ENCODE data around the gene SHISA9.

SHISA9 gene

GRCh38 chr16:13203725-13204124 lies 302.3 kb downstream of the SHISA9 start:
- DNase-seq: no peak

- no peak for DNase-seq
Measured at GRCh38 chr16:13205352-13205751, 304.0 kb downstream of the SHISA9 start.

GRCh38 chr16:13206606-13207005 lies 305.2 kb downstream of the SHISA9 start:
- no peak for DNase-seq

DNA sequence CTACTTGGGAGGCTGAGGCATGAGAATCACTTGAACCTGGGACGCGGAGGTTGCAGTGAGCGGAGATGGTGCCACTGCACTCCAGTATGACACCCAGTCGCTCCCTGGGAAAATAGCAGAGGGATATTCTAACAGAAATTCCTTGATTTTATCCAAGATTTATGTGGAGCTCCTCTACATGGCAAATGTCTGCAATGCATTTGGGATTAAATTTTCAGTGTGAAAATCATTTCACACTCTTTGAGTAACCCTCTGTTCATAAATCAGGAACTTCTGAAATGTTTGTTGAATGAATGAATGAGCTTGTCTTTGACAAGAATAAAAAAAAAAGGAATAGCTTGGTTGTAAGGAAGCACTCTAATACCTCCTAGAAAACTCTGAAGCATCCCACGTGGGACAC lies 305.8 kb downstream of the SHISA9 start:
- DNase-seq: no peak

DNA sequence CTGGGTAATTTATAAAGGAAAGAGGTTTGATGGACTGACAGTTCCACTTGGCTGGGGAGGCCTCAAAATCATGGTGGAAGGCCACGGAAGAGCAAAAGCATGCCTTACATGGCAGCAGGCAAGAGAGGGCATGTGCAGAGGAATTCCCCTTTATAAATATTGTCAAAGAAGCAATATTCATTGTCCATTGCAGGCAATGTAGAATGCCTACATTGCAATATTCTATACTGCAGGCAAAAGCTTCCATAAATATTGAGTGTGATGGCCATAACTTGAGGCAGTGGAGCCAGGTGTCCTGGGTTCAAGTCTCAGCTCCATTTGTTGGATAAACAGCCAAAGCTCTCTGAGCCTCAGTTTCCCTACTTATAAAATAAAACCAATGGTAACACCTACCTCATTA lies 322.3 kb downstream of the SHISA9 start:
- no peak for DNase-seq

DNA sequence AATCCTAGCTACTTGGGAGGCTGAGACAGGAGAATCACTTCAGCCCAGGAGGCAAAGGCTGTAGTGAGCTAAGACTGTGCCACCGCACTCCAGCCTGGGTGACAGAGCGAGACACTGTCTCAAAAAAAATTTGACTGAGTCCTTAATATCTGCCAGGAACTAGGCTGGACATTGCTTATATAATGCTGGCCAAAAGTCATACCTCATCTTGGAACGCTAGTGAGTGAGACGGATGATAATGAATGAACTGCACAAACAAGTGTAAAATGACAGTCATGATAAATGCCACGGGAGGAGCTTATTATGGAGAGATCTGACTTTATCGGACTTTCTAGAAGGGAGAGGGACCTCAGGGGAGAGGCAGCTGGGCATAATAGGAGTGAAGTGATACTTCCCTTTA lies 327.6 kb downstream of the SHISA9 start:
- DNase-seq: no peak

DNA sequence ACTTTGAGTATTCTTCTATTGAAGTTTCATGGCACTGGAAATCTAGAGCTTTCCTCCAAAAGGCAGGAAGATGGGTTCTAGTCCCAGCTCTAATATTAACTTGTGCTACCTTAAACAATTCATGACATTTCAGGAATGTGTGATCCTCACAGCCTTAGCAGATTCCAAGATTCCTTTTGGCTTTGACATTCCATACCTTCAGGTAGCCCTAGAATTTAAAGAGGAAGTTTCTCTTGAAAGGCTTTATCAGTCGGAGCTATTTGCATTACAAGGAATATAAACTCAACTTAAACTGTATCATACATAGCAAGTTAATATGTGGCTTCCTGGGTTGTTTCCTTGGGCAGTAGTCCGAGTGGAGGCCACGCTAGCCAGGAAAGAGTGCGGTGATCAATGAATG lies 330.0 kb downstream of the SHISA9 start:
- no peak for DNase-seq

GRCh38 chr16:13234999-13235398 lies 333.6 kb downstream of the SHISA9 start:
- no peak for DNase-seq

GRCh38 chr16:13236308-13236707 lies 334.9 kb downstream of the SHISA9 start:
- DNase-seq: no peak

- no peak for DNase-seq
Measured at GRCh38 chr16:13238182-13238581, 336.8 kb downstream of the SHISA9 start.

DNA sequence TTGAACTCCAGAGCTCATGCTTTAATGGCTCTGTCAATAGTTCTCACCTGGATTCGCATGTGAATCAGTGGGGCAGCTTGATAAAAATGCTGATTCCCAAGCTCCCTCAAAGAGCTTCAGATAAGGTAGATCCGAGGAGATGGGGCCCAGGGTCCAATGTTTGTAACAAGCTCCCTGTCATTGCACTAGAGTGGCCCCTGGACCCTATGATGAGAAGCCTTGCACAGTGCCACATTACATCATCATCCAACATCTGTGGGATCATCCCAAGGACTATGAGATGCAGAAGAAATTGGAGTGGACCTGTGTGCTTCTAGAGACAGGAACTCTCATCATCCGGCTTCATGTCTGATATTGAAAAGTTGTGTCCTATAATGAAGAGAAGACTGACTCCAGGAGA lies 340.8 kb downstream of the SHISA9 start:
- DNase-seq: no peak

- DNase-seq: no peak
Measured at GRCh38 chr16:13244770-13245169, 343.4 kb downstream of the SHISA9 start.

GRCh38 chr16:13245713-13246377 lies 344.4 kb downstream of the SHISA9 start:
- DNase-seq: no peak

DNA sequence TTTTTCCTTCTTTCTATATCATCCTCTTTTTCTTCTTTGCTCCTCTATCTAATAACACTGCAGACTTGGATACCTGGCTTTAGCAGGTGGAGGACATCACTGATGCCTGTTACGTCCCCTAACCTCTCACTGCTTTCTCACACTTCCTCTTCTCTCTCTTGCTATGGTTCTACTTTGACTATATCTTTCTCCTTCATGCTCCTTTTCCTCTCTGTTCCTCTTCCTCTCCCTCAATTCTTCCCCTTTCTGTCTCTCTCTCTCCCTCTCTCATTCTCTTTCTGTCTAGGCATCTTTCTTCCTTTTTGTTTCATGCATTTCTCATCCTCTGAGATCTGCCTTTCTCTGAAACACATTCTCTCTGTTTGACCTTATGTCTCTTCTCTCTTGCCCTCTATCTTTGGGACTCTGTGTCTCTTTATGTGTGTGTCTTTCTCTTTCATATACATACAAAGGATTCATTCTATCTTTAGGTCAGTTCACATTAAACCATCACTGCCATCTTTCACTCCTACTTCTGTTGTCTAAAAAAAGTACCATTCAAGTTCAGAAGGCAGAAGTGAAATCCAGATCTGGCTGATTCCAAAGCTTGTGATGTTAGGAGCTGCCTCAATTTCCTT lies 353.7 kb downstream of the SHISA9 start:
- no peak for DNase-seq

GRCh38 chr16:13262270-13263090 lies 361.1 kb downstream of the SHISA9 start:
- DNase-seq: no peak

- DNase-seq: no peak
Measured at GRCh38 chr16:13264749-13265552, 363.6 kb downstream of the SHISA9 start.

- DNase-seq: no peak
Measured at GRCh38 chr16:13269359-13269758, 368.0 kb downstream of the SHISA9 start.

DNA sequence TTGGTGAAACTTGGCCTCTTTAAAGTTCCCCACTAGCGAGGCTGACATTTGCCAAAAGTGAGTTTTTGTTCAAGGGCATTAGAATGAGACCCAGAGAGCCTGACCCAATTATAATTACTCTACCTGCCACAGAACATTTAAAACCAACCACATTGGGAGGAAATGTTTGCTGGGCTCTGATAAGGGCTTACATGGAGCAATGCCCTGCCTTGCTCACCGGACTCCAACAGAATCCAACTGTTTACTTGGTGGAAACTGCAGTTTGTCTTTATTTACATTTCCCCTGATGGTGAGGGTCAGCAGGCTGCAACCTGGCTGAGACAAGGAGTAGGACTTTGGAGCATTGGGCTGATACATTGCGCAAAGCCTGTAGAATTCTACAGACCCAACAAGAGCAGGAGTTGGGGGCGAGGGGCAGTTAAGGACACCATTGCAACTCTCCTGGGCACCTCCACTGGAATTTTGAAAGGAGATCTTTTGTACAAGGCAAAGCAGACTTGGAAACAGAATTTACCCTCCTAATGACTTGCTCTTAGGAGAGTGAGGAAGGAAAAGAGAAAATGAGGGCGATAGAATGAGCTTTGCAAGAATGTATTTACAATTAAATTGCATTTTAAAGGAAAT lies 368.6 kb downstream of the SHISA9 start:
- DNase-seq: no peak

DNA sequence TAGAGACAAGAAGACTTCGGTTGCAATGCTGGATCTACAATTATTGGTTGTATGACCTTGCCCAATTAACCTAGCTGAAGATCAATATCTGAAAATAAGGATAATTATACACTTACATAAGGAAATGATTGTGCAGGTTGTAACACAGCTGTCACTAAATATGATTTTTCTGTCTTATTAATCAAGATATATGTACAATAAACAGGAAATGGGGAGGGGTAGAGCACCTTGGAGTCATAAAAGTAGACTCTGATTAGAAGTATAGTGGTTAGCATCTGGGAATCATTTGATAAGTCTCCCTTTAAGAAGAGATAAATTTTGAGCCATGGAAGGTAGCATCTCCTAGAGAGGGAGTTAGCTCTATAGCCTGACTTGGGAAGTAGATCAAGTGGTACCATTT lies 369.2 kb downstream of the SHISA9 start:
- DNase-seq: no peak

- DNase-seq: no peak
Measured at GRCh38 chr16:13289515-13289914, 388.1 kb downstream of the SHISA9 start.

Data from NCI-H1694 treated with DMSO at 0.1 percent for 48 hours (cell line).